H9 (cell line): ENCODE measurements around the gene KLHDC7B. TPM values are rescaled to one million over a fixed set of nuclear protein-coding genes. Genes with fewer than 3 reads are reported as not detected.

ENCODE experiments used
- DNase-seq: peaks from one replicate; pipeline ENCODE4 v3.0.0-alpha.2; 2017
- H2AFZ ChIP-seq: one replicate; pipeline ENCODE4 v1.6.1; 2013; ENCODE audit warnings: mild to moderate bottlenecking, low read length, control low read depth, moderate library complexity
- H2AK5ac ChIP-seq: 2 replicates; pipeline ENCODE4 v1.6.1; 2013; ENCODE audit warnings: low read length, control low read depth, mixed read lengths; ENCODE audit not compliant: insufficient read length
- H2BK120ac ChIP-seq: one replicate; pipeline ENCODE4 v1.6.1; 2013; ENCODE audit warnings: low read depth, mild to moderate bottlenecking, low read length, control low read depth, inconsistent platforms; ENCODE audit not compliant: poor library complexity, severe bottlenecking
- H2BK12ac ChIP-seq: 2 replicates; pipeline ENCODE4 v1.6.1; 2013; ENCODE audit warnings: low read length, control low read depth, mixed read lengths, low read depth; ENCODE audit not compliant: insufficient read length
- H2BK15ac ChIP-seq: 2 replicates; pipeline ENCODE4 v1.6.1; 2013; ENCODE audit warnings: low read depth, low read length, control low read depth
- H2BK20ac ChIP-seq: one replicate; pipeline ENCODE4 v1.6.1; 2013; ENCODE audit warnings: low read depth, mild to moderate bottlenecking, low read length, control low read depth, inconsistent platforms; ENCODE audit not compliant: poor library complexity, severe bottlenecking
- H2BK5ac ChIP-seq: 2 replicates; pipeline ENCODE4 v1.6.1; 2013; ENCODE audit warnings: low read length, control low read depth, mixed read lengths; ENCODE audit not compliant: insufficient read length
- H3K14ac ChIP-seq: 2 replicates; pipeline ENCODE4 v1.6.1; 2013; ENCODE audit warnings: low read length, control low read depth; ENCODE audit not compliant: insufficient read depth
- H3K18ac ChIP-seq: 2 replicates; pipeline ENCODE4 v1.6.1; 2013; ENCODE audit warnings: low read depth, mild to moderate bottlenecking, mixed read lengths, low read length, control low read depth; ENCODE audit not compliant: insufficient read length
- H3K23ac ChIP-seq: 2 replicates; pipeline ENCODE4 v1.6.1; 2013; ENCODE audit warnings: low read length, control low read depth, mixed read lengths, low read depth; ENCODE audit not compliant: insufficient read length
- H3K23me2 ChIP-seq: 2 replicates; pipeline ENCODE4 v1.6.1; 2013; ENCODE audit warnings: low read depth, mild to moderate bottlenecking, mixed read lengths, low read length, control low read depth; ENCODE audit not compliant: insufficient read length, poor library complexity, severe bottlenecking
- H3K27ac ChIP-seq: 2 replicates; pipeline ENCODE4 v1.5.1; 2013; ENCODE audit warnings: low read length, control low read depth, mixed read lengths, low read depth; ENCODE audit not compliant: insufficient read length
- H3K27me3 ChIP-seq: 2 replicates; pipeline ENCODE4 v1.6.1; 2013; ENCODE audit warnings: low read length, control low read depth, inconsistent platforms; ENCODE audit not compliant: insufficient read depth
- H3K4ac ChIP-seq: 2 replicates; pipeline ENCODE4 v1.6.1; 2013; ENCODE audit warnings: low read depth, mild to moderate bottlenecking, control low read depth, inconsistent platforms, low read length, moderate library complexity
- H3K4me1 ChIP-seq: 2 replicates; pipeline ENCODE4 v1.6.1; 2013; ENCODE audit warnings: low read length, control low read depth, inconsistent platforms; ENCODE audit not compliant: insufficient read depth
- H3K4me2 ChIP-seq: 2 replicates; pipeline ENCODE4 v1.6.1; 2013; ENCODE audit warnings: low read length, control low read depth, mixed read lengths; ENCODE audit not compliant: insufficient read length, insufficient read depth
- H3K56ac ChIP-seq: 2 replicates; pipeline ENCODE4 v1.6.1; 2013; ENCODE audit warnings: low read depth, mild to moderate bottlenecking, mixed read lengths, low read length, control low read depth; ENCODE audit not compliant: insufficient read length
- H3K79me1 ChIP-seq: 2 replicates; pipeline ENCODE4 v1.6.1; 2013; ENCODE audit warnings: low read depth, mild to moderate bottlenecking, moderate library complexity, low read length, control low read depth, inconsistent platforms; ENCODE audit not compliant: insufficient read depth, poor library complexity, severe bottlenecking
- H3K79me2 ChIP-seq: 2 replicates; pipeline ENCODE4 v1.6.1; 2013; ENCODE audit warnings: low read length, control low read depth, inconsistent platforms; ENCODE audit not compliant: insufficient read depth
- H3K9ac ChIP-seq: 2 replicates; pipeline ENCODE4 v1.6.1; 2013; ENCODE audit warnings: low read length, control low read depth, mixed read lengths; ENCODE audit not compliant: insufficient read length; ENCODE audit errors: extremely low read depth
- H3K9me3 ChIP-seq: one replicate; pipeline ENCODE4 v1.6.1; 2013; ENCODE audit warnings: low read depth, low read length, inconsistent platforms; ENCODE audit not compliant: control insufficient read depth
- H3T11ph ChIP-seq: one replicate; pipeline ENCODE4 v1.6.1; 2013; ENCODE audit warnings: mild to moderate bottlenecking, low read length, control low read depth, inconsistent platforms
- H4K20me1 ChIP-seq: one replicate; pipeline ENCODE4 v1.6.1; 2013; ENCODE audit not compliant: control insufficient read depth, insufficient read length, insufficient read depth
- H4K5ac ChIP-seq: 2 replicates; pipeline ENCODE4 v1.6.1; 2013; ENCODE audit warnings: low read depth, mild to moderate bottlenecking, mixed read lengths, low read length, control low read depth; ENCODE audit not compliant: insufficient read length
- H4K8ac ChIP-seq: replicated peaks from 2 replicates; pipeline ENCODE4 v1.6.1; 2013; ENCODE audit warnings: low read length, control low read depth, mixed read lengths, low read depth; ENCODE audit not compliant: insufficient read length
- H4K91ac ChIP-seq: 2 replicates; pipeline ENCODE4 v1.6.1; 2013; ENCODE audit warnings: low read depth, mild to moderate bottlenecking, moderate library complexity, mixed read lengths, low read length, control low read depth; ENCODE audit not compliant: insufficient read length
- H3K27ac Mint-ChIP-seq, 3 experiments: 2 replicates in 2 of 3; 3 replicates in 1 of 3; pipeline ENCODE4 v1.8.0; 2020 to 2021; ENCODE audit warnings: mixed read lengths in 3 of 3, mild to moderate bottlenecking in 1 of 3, moderate library complexity in 1 of 3
- H3K27me3 Mint-ChIP-seq: 2 replicates; pipeline ENCODE4 v1.8.0; 2021; ENCODE audit warnings: low read depth, mild to moderate bottlenecking, moderate library complexity, mixed read lengths
- H3K36me3 Mint-ChIP-seq, 3 experiments: 2 replicates in 2 of 3; 3 replicates in 1 of 3; pipeline ENCODE4 v1.8.0; 2020 to 2021; ENCODE audit warnings: low read depth in 3 of 3, mixed read lengths in 3 of 3; ENCODE audit not compliant: insufficient read depth in 1 of 3
- H3K4me1 Mint-ChIP-seq, 2 experiments: 2 replicates each; pipeline ENCODE4 v1.8.0; 2020; ENCODE audit warnings: mixed read lengths in 2 of 2
- H3K4me3 Mint-ChIP-seq, 2 experiments: 2 replicates in 1 of 2; 3 replicates in 1 of 2; pipeline ENCODE4 v1.8.0; 2020 to 2021; ENCODE audit warnings: mild to moderate bottlenecking in 2 of 2, mixed read lengths in 2 of 2, moderate library complexity in 1 of 2
- H3K9me3 Mint-ChIP-seq, 2 experiments: 2 replicates in 1 of 2; 3 replicates in 1 of 2; pipeline ENCODE4 v1.8.0; 2020; ENCODE audit warnings: mild to moderate bottlenecking in 2 of 2, mixed read lengths in 2 of 2, moderate library complexity in 1 of 2
- WGBS: extraction: QIAGEN DNeasy Blood & Tissue Kit; methylation state at CpG from one replicate; pipeline ENCODE4 v1.1.7; 2013; ENCODE audit warnings: missing lambda C conversion rate, low lambda C conversion rate, mixed read lengths; ENCODE audit not compliant: insufficient read length; ENCODE audit errors: extremely low coverage; 5-methylcytosine and 5-hydroxymethylcytosine counted together
- total RNA-seq: library from RNA; stranded (reverse); gene quantifications from 2 replicates; pipeline ENCODE4 v1.2.1, GENCODE V29; 2021
- TF ChIP-seq, protein P1 (sequence below): fragments of 200-600 bp; sonication (generic); conservative IDR thresholded peaks from 3 replicates; pipeline ENCODE4 v1.8.0; 2021; ENCODE audit warnings: antibody characterized with exemption, mild to moderate bottlenecking

The KLHDC7B gene
- total RNA-seq, 1 experiment from 2014 or later, result not detected

- Histone ChIP-seq H3K56ac (no peak overlapping the region), H3K23me2 (no peaks in the 10 kb centered on the region), H3K18ac (no peak overlapping the region), H4K91ac (no peak overlapping the region), H3K79me1 (peaks cover 4% of the 10 kb centered on the region), H3T11ph (no peak overlapping the region), H2BK120ac (no peak overlapping the region), H4K5ac (no peak overlapping the region), H2BK12ac (no peak overlapping the region), H2AK5ac (no peak overlapping the region), H2BK15ac (no peak overlapping the region), H2BK5ac (no peak overlapping the region), H3K27me3 (no peaks in the 10 kb centered on the region), H4K8ac (no peak overlapping the region), H3K14ac (no peak overlapping the region; the same call in 1 of the 2 replicates), H4K20me1 (no peaks in the 10 kb centered on the region), H3K27ac (no peak overlapping the region), H2BK20ac (no peak overlapping the region), H3K79me2 (no peaks in the 10 kb centered on the region), H3K4me1 (peaks cover 2% of the 10 kb centered on the region; the same call in 1 of the 2 replicates), H3K9me3 (no peaks in the 10 kb centered on the region), H3K9ac (no peak overlapping the region), H2AFZ (no peak overlapping the region), H3K23ac (no peak overlapping the region), H3K4me2 (no peak overlapping the region), H3K4ac (no peak overlapping the region)
- Mint-ChIP-seq H3K4me1 (0 out of 4 replicates have a peak, but pooled peaks cover 0 to 6% of the 10 kb centered on the region in 2 experiments), H3K36me3 (peaks cover 4 to 61% (median 54%) of the 10 kb centered on the region in 3 experiments), H3K9me3 (no peaks in the 10 kb centered on the region), H3K4me3 (no peak overlapping the region), H3K27me3 (no peaks in the 10 kb centered on the region; the same call in 1 of the 2 replicates), H3K27ac (peak overlapping the region in 1 of 3 experiments; percentile 70; a peak in 3 of 7 replicates)
- TF ChIP-seq, protein P1, sequence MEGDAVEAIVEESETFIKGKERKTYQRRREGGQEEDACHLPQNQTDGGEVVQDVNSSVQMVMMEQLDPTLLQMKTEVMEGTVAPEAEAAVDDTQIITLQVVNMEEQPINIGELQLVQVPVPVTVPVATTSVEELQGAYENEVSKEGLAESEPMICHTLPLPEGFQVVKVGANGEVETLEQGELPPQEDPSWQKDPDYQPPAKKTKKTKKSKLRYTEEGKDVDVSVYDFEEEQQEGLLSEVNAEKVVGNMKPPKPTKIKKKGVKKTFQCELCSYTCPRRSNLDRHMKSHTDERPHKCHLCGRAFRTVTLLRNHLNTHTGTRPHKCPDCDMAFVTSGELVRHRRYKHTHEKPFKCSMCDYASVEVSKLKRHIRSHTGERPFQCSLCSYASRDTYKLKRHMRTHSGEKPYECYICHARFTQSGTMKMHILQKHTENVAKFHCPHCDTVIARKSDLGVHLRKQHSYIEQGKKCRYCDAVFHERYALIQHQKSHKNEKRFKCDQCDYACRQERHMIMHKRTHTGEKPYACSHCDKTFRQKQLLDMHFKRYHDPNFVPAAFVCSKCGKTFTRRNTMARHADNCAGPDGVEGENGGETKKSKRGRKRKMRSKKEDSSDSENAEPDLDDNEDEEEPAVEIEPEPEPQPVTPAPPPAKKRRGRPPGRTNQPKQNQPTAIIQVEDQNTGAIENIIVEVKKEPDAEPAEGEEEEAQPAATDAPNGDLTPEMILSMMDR, result no peak
- WGBS, result no CpG with 5 or more reads among the region's 18 CpGs
- no peak for DNase-seq
Measured at GRCh38 chr22:50576806-50577696, 31.4 kb downstream of the KLHDC7B start.
